K562 (cell line): ENCODE data around the gene CCNL2. TPM values are rescaled to one million over a fixed set of nuclear protein-coding genes. Genes with fewer than 3 reads are reported as not detected.

Source experiments
- ATAC-seq: fragments of 200-7000 bp; cut with Tn5 transposase; 3 replicates; pipeline ENCODE4 v1.9.1; 2020; ENCODE audit warnings: moderate library complexity
- BruUV-seq: library from RNA; stranded (reverse); fragments of 400-500 nt; replicated peaks from 2 replicates; lab custom pipeline; 2021; lab: Mats Ljungman, UMichigan
- CTCF ChIA-PET: fragments of 300-600 bp; formaldehyde crosslinking; extraction: SDS; loops from one replicate; lab custom pipeline; 2021; ENCODE audit warnings: low intra/inter-chr PET ratio; lab: Yijun Ruan, JAX
- POLR2A ChIA-PET: fragments of 300-600, 350-650 bp; sonication (Branson Sonifier 250); formaldehyde crosslinking; extraction: SDS; loops from one replicate; lab custom pipeline; 2021; ENCODE audit warnings: antibody characterized with exemption, inconsistent platforms; lab: Yijun Ruan, JAX
- DNase-seq, 4 experiments: peaks; one replicate each; pipeline versions ENCODE4 v3.0.0 to v3.0.0-alpha.2; 2011 to 2018; ENCODE audit warnings: low spot score in 3 of 4, mixed read lengths in 3 of 4; ENCODE audit errors: extremely low read depth in 1 of 4
- FAIRE-seq: peaks from 2 replicates; lab custom pipeline; 2011; peaks lifted over from hg19 to GRCh38; lab: Jason Lieb, UNC
- H2AFZ ChIP-seq: 2 replicates; pipeline ENCODE4 v1.6.0; 2011; ENCODE audit warnings: low read depth, low read length, control low read depth, inconsistent platforms
- H3K27ac ChIP-seq: fragments of 200-600 bp; 3 replicates; pipeline ENCODE4 v1.8.0; 2011; ENCODE audit warnings: low read depth, mild to moderate bottlenecking, control low read depth, inconsistent platforms, low read length, moderate library complexity, mixed read lengths; ENCODE audit errors: extremely low read depth
- H3K27me3 ChIP-seq, 2 experiments: fragments of 300-600 bp in 1 of 2; 2 replicates in 1 of 2; 3 replicates in 1 of 2; pipeline versions ENCODE4 v1.6.0 to v1.8.0; 2011; ENCODE audit warnings: inconsistent platforms in 2 of 2, low read length in 2 of 2, mild to moderate bottlenecking in 1 of 2, mixed read lengths in 1 of 2, moderate library complexity in 1 of 2; ENCODE audit not compliant: control insufficient read depth in 2 of 2, insufficient read depth in 2 of 2
- H3K36me3 ChIP-seq: fragments of 300-600 bp; 3 replicates; pipeline ENCODE4 v1.8.0; 2011; ENCODE audit warnings: mild to moderate bottlenecking, low read length, inconsistent platforms; ENCODE audit not compliant: control insufficient read depth, insufficient read depth
- H3K4me1 ChIP-seq, 2 experiments: fragments of 200-600 bp in 1 of 2; replicated peaks in 1 of 2; 2 replicates in 1 of 2; 3 replicates in 1 of 2; pipeline versions ENCODE4 v1.5.1 to v1.8.0; 2011; ENCODE audit warnings: inconsistent platforms in 2 of 2, low read length in 2 of 2, mild to moderate bottlenecking in 1 of 2, mixed read lengths in 1 of 2, moderate library complexity in 1 of 2; ENCODE audit not compliant: control insufficient read depth in 2 of 2, insufficient read depth in 2 of 2
- H3K4me2 ChIP-seq: 2 replicates; pipeline ENCODE4 v1.6.1; 2011; ENCODE audit warnings: low read length, control low read depth, inconsistent platforms, mixed read lengths; ENCODE audit not compliant: insufficient read depth
- H3K4me3 ChIP-seq: fragments of 200-600 bp; sonication (generic), shearing (Covaris generic); 2 replicates; pipeline ENCODE4 v1.5.1; 2016; ENCODE audit warnings: control low read depth, inconsistent platforms
- H3K79me2 ChIP-seq: fragments of 200-600 bp; 3 replicates; pipeline ENCODE4 v1.8.0; 2011; ENCODE audit warnings: low read length, inconsistent platforms; ENCODE audit not compliant: control insufficient read depth, insufficient read depth
- H3K9ac ChIP-seq, 2 experiments: 2 replicates each; pipeline versions ENCODE4 v1.6.0 to v1.6.1; 2011; ENCODE audit warnings: low read depth in 2 of 2, low read length in 2 of 2, control low read depth in 1 of 2, inconsistent platforms in 1 of 2, mild to moderate bottlenecking in 1 of 2, mixed read lengths in 1 of 2; ENCODE audit not compliant: insufficient read depth in 1 of 2
- H3K9me1 ChIP-seq: one replicate; pipeline ENCODE4 v1.6.0; 2011; ENCODE audit warnings: inconsistent platforms, mild to moderate bottlenecking, low read length, moderate library complexity; ENCODE audit not compliant: control insufficient read depth, insufficient read depth
- H3K9me3 ChIP-seq: replicated peaks from 2 replicates; pipeline ENCODE4 v1.5.1; 2011; ENCODE audit warnings: low read depth, low read length, inconsistent platforms; ENCODE audit not compliant: control insufficient read depth, insufficient read depth
- H4K20me1 ChIP-seq: replicated peaks from 2 replicates; pipeline ENCODE4 v1.6.1; 2011; ENCODE audit warnings: low read length, inconsistent platforms, mixed read lengths; ENCODE audit not compliant: control insufficient read depth, insufficient read depth
- E2F8 ChIP-seq: fragments of 450-650 bp; IDR thresholded peaks from 2 replicates; pipeline ENCODE4 v1.7.1; 2018; ENCODE audit warnings: mild to moderate bottlenecking, low read depth; ENCODE audit not compliant: partially characterized antibody
- GABPB1 ChIP-seq: sonication (generic); formaldehyde crosslinking; IDR thresholded peaks from 2 replicates; pipeline ENCODE4 v1.8.0; 2022; ENCODE audit warnings: mild to moderate bottlenecking, missing genetic modification reagents
- NKRF ChIP-seq: fragments of 450-650 bp; IDR thresholded peaks from 2 replicates; pipeline ENCODE4 v1.6.1; 2016; ENCODE audit warnings: borderline replicate concordance
- NR2C1 ChIP-seq, 2 experiments: fragments of 450-650 bp; IDR thresholded peaks; 2 replicates each; pipeline ENCODE4 v1.6.1; 2017; ENCODE audit warnings: mild to moderate bottlenecking in 2 of 2, antibody characterized with exemption in 1 of 2, inconsistent platforms in 1 of 2, missing compliant biosample characterization in 1 of 2, missing genetic modification characterization in 1 of 2
- NR2C2 ChIP-seq, 2 experiments: fragments of 200-800 bp in 1 of 2; sonication (Bioruptor generic) in 1 of 2; sonication (generic) in 1 of 2; formaldehyde crosslinking in 1 of 2; IDR thresholded peaks; 2 replicates each; pipeline versions ENCODE4 v1.6.1 to v1.8.0; 2016 to 2022; ENCODE audit warnings: mild to moderate bottlenecking in 1 of 2, missing compliant biosample characterization in 1 of 2, missing genetic modification characterization in 1 of 2, missing genetic modification reagents in 1 of 2
- POLR2G ChIP-seq: fragments of 200-400 bp; formaldehyde crosslinking; IDR thresholded peaks from 2 replicates; pipeline ENCODE4 v1.6.1; 2017; ENCODE audit warnings: low read depth, mild to moderate bottlenecking, antibody characterized with exemption, low read length, moderate library complexity
- RBFOX2 ChIP-seq: fragments of 200-400 bp; formaldehyde crosslinking; IDR thresholded peaks from 2 replicates; pipeline ENCODE4 v1.6.1; 2017; ENCODE audit warnings: low read depth, mild to moderate bottlenecking, low read length, moderate library complexity
- SMAD3 ChIP-seq: fragments of 450-650 bp; formaldehyde crosslinking; conservative IDR thresholded peaks from 2 replicates; pipeline ENCODE4 v1.4.0; 2020; ENCODE audit warnings: mild to moderate bottlenecking
- SP1 ChIP-seq: sonication (generic); formaldehyde crosslinking; IDR thresholded peaks from 2 replicates; pipeline ENCODE4 v1.8.1; 2022; ENCODE audit warnings: mild to moderate bottlenecking, missing genetic modification reagents
- STAG1 ChIP-seq: sonication (generic); formaldehyde crosslinking; IDR thresholded peaks from 2 replicates; pipeline ENCODE4 v1.5.0; 2020; ENCODE audit warnings: missing genetic modification reagents, borderline replicate concordance
- WGBS: fragments of 100-300 bp; shearing (Covaris generic); methylation state at CpG from one replicate; pipeline ENCODE4 v1.1.6; 2016; ENCODE audit warnings: low coverage, mixed read lengths; ENCODE audit not compliant: insufficient coverage; ENCODE audit errors: missing lambda C conversion rate; 5-methylcytosine and 5-hydroxymethylcytosine counted together
- in situ Hi-C: fragments of 300-500 bp; cut with MboI; formaldehyde crosslinking; loops from 4 replicates; pipeline ENCODE4 v1.15.0; 2018; ENCODE audit warnings: inconsistent platforms, mixed read lengths
- intact Hi-C: fragments of 100-400 bp; cut with micrococcal nuclease; formaldehyde crosslinking; loops from 2 replicates; pipeline ENCODE4 v1.14.2; 2022
- polyA plus RNA-seq, 8 experiments: library from polyadenylated mRNA; depleted of rRNA in 4 of 8; stranded (reverse) in 5 of 8; unstranded in 3 of 8; fragments of >200 nt; fragmentation: Nextera tagmentation in 2 of 8; fragmentation: Illumina TruSeq in 1 of 8; extraction: Ambion mirVana in 2 of 8; extraction: Trizol in 1 of 8; gene quantifications; 2 replicates each; pipeline versions ENCODE4 v1.2.1 to v1.2.3, GENCODE V29; 2011 to 2014; ENCODE audit warnings: inconsistent platforms in 1 of 8, missing spikeins in 1 of 8
- total RNA-seq, 7 experiments: library from RNA; depleted of rRNA in 6 of 7; stranded (reverse); fragments of >200 nt in 6 of 7; fragmentation: Illumina TruSeq in 2 of 7; extraction: Trizol in 2 of 7; gene quantifications; 2 replicates each; pipeline versions ENCODE4 v1.2.1 to v1.2.3, GENCODE V29; 2011 to 2021; ENCODE audit warnings: low replicate concordance in 1 of 7

The CCNL2 gene
- total and polyA plus RNA-seq, 9 of the 15 experiments (the other 6 are each of a cell fraction or from before 2014, with no cell fraction given), result 2.8 to 287 (median 94.5) TPM

- Histone ChIP-seq H3K4me3 (no peak overlapping the region), H3K27ac (no peak overlapping the region), H3K36me3 (peaks cover 71% of the 10 kb centered on the region), H3K4me1 (peaks cover 6 to 12% of the 10 kb centered on the region in 2 experiments; a peak in 4 of 5 replicates), H3K79me2 (0 out of 3 replicates have a peak, but pooled peaks cover 5% of the 10 kb centered on the region), H3K9me3 (no peaks in the 10 kb centered on the region), H3K9me1 (no peaks in the 10 kb centered on the region), H3K4me2 (no peak overlapping the region), H2AFZ (no peak overlapping the region), H3K27me3 (no peaks in the 10 kb centered on the region), H3K9ac (no peak overlapping the region), H4K20me1 (no peaks in the 10 kb centered on the region)
- 98% methylated on average over 47 of the region's 50 CpGs for WGBS
- ATAC-seq (no peak), FAIRE-seq (no peak), DNase-seq (peak in 1 of 4 experiments; percentile 42)
- ChIA-PET POLR2A (interaction anchor here (0.6 to 7.1 kb wide), 9 partner anchors 10 to 519 kb away, joined by 3 to 58 read pairs (median 3); partner anchors contain the start of genes AURKAIP1 and CCNL2), CTCF (no interaction called here)
- in situ Hi-C loops, result no loop called here
- intact Hi-C loops, result no loop called here
- no TSS peak for BruUV-seq
- TF ChIP-seq GABPB1 (CRISPR knock-in tag), result peak; percentile 5; the same call in 1 of the 2 replicates
- no peak for TF ChIP-seq NKRF
- no peak for TF ChIP-seq SP1
- TF ChIP-seq NR2C2 (CRISPR knock-in tag; IDR thresholded peaks at IDR 0.05), result peak; percentile 89
- peak; percentile 81 for TF ChIP-seq NR2C2 (tag; IDR thresholded peaks at IDR 0.05)
- peak; percentile 55; the same call in 1 of the 2 replicates for TF ChIP-seq POLR2G
- peak; percentile 67 for TF ChIP-seq RBFOX2
- TF ChIP-seq E2F8, result no peak
- no peak for TF ChIP-seq SMAD3
- TF ChIP-seq STAG1 (CRISPR knock-in tag), result no peak
- peak; percentile 92 for TF ChIP-seq NR2C1 (IDR thresholded peaks at IDR 0.05)
- peak; percentile 92 for TF ChIP-seq NR2C1 (tag; IDR thresholded peaks at IDR 0.05)
Measured at GRCh38 chr1:1387098-1388077, 11.7 kb downstream of the CCNL2 start.
